ENCODE results near the gene BAHCC1. TPM values are rescaled to one million over a fixed set of nuclear protein-coding genes. Genes with fewer than 3 reads are reported as not detected.
A peak's percentile ranks its signal among the peaks of the same experiment; 100 is the strongest.

The BAHCC1 gene
- total and polyA plus RNA-seq, 2 of the 8 experiments (the other 6 are each of a cell fraction or from before 2014, with no cell fraction given), result 0.26 to 0.58 TPM

GRCh38 chr17:81476097-81476496 is 80.8 kb downstream of the BAHCC1 start:
- Histone ChIP-seq H3K23ac (ENCODE audit: insufficient read length) (no peak overlapping the region), H4K91ac (replicated peaks; ENCODE audit: insufficient read length, low read length) (peak overlapping the region; percentile 47), H3K56ac (replicated peaks; ENCODE audit: insufficient read length, low read depth, low read length) (no peak overlapping the region), H3K4me3 (ENCODE audit: extremely low read depth in 1 of 4, insufficient read depth in 2 of 4, low read depth in 3 of 4, low read length in 4 of 4) (no peak overlapping the region), H3K14ac (ENCODE audit: insufficient read length) (no peak overlapping the region), H2BK120ac (replicated peaks; ENCODE audit: low read depth, low read length) (no peak overlapping the region), H3K9me3 (ENCODE audit: insufficient read depth in 2 of 2, low read depth in 1 of 2, low read length in 1 of 2) (peaks cover 0 to 3% of the 10 kb centered on the region in 2 experiments; a peak in 1 of 4 replicates), H3K4ac (replicated peaks; ENCODE audit: insufficient read length, low read depth, low read length) (no peak overlapping the region), H3K4me2 (ENCODE audit: insufficient read depth in 1 of 2, low read depth in 2 of 2, low read length in 2 of 2) (no peak overlapping the region), H3K79me1 (ENCODE audit: low read depth, low read length) (no peaks in the 10 kb centered on the region), H3K9ac (replicated peaks in 1 of 4; ENCODE audit: extremely low read depth in 1 of 4, low read depth in 3 of 4, low read length in 3 of 4) (no peak overlapping the region), H3K23me2 (ENCODE audit: low read depth, low read length) (peaks cover under 1% of the 10 kb centered on the region; the same call in 1 of the 2 replicates), H3K36me3 (ENCODE audit: control insufficient read depth in 2 of 4, insufficient read depth in 4 of 4, low read length in 3 of 4) (no peaks in the 10 kb centered on the region), H4K8ac (ENCODE audit: extremely low read depth, insufficient read depth, low read length) (no peak overlapping the region), H2BK15ac (ENCODE audit: low read length) (peak overlapping the region; percentile 61; the same call in 1 of the 2 replicates), H4K5ac (ENCODE audit: insufficient read length, low read depth, low read length) (no peak overlapping the region), H3K79me2 (ENCODE audit: control insufficient read depth in 1 of 2, insufficient read depth in 2 of 2, low read length in 2 of 2) (no peaks in the 10 kb centered on the region), H2BK20ac (ENCODE audit: low read length) (no peak overlapping the region), H3K27ac (ENCODE audit: low read depth, low read length) (no peak overlapping the region), H3K4me1 (replicated peaks in 1 of 4; ENCODE audit: control insufficient read depth in 3 of 4, insufficient read depth in 4 of 4, low read length in 3 of 4) (peaks cover 0 to under 1% (median 0%) of the 10 kb centered on the region in 4 experiments; a peak in 1 of 7 replicates), H3K18ac (ENCODE audit: extremely low read depth, low read length) (no peak overlapping the region), H2AK5ac (ENCODE audit: low read depth, low read length) (no peak overlapping the region), H4K20me1 (replicated peaks in 1 of 2; ENCODE audit: control insufficient read depth in 1 of 2, insufficient read depth in 2 of 2, low read length in 2 of 2) (peaks cover 0 to 2% of the 10 kb centered on the region in 2 experiments), H2AFZ (ENCODE audit: low read length) (no peak overlapping the region), H3K27me3 (replicated peaks in 1 of 4; ENCODE audit: control insufficient read depth in 3 of 4, extremely low read depth in 1 of 4, insufficient read depth in 3 of 4, low read length in 3 of 4) (peaks cover 5 to 24% (median 19%) of the 10 kb centered on the region in 4 experiments), H2BK5ac (ENCODE audit: low read depth, low read length) (no peak overlapping the region), H2BK12ac (ENCODE audit: low read depth, low read length) (0 out of 2 replicates have a peak overlapping the region, but pooled peaks have one; percentile 3)
- FAIRE-seq (no peak), DNase-seq (ENCODE audit: low read depth in 1 of 2, low spot score in 2 of 2) (no peak)
- CTCF ChIA-PET (ENCODE audit: partially characterized antibody), result interaction anchor here (0.6 to 2.1 kb wide), 3 partner anchors 35 to 222 kb away, joined by 3 to 5 read pairs (median 5); no protein-coding TSS in a partner anchor
- WGBS, 2 experiments (ENCODE audit: extremely low coverage in 1 of 2, insufficient coverage in 1 of 2, insufficient read length in 1 of 2, insufficient replicate concordance in 2 of 2, low coverage in 1 of 2, low lambda C conversion rate in 2 of 2, missing lambda C conversion rate in 1 of 2), result 85% methylated on average over 7 of the region's 7 CpGs; no CpG with 5 or more reads in 1 of the 2 experiments
- POLR2A ChIA-PET (ENCODE audit: partially characterized antibody), result no interaction called here
- TF ChIP-seq KDM1A (IDR thresholded peaks at IDR 0.05; ENCODE audit: borderline replicate concordance, low read length), result no peak
- no peak for TF ChIP-seq MAX (IDR thresholded peaks at IDR 0.05)
- TF ChIP-seq POU5F1 (IDR thresholded peaks at IDR 0.05; ENCODE audit: low read depth, low read length), result no peak
- TF ChIP-seq, protein P1, sequence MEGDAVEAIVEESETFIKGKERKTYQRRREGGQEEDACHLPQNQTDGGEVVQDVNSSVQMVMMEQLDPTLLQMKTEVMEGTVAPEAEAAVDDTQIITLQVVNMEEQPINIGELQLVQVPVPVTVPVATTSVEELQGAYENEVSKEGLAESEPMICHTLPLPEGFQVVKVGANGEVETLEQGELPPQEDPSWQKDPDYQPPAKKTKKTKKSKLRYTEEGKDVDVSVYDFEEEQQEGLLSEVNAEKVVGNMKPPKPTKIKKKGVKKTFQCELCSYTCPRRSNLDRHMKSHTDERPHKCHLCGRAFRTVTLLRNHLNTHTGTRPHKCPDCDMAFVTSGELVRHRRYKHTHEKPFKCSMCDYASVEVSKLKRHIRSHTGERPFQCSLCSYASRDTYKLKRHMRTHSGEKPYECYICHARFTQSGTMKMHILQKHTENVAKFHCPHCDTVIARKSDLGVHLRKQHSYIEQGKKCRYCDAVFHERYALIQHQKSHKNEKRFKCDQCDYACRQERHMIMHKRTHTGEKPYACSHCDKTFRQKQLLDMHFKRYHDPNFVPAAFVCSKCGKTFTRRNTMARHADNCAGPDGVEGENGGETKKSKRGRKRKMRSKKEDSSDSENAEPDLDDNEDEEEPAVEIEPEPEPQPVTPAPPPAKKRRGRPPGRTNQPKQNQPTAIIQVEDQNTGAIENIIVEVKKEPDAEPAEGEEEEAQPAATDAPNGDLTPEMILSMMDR (IDR thresholded peaks at IDR 0.05; ENCODE audit: control extremely low read depth in 1 of 3, insufficient read depth in 1 of 3, low read depth in 1 of 3, low read length in 3 of 3), result no peak
- TF ChIP-seq CBX5 (IDR thresholded peaks at IDR 0.05; ENCODE audit: low read depth, low read length), result no peak
- no peak for TF ChIP-seq YY1 (IDR thresholded peaks at IDR 0.05; ENCODE audit: low read depth, low read length)
- TF ChIP-seq SIX5 (IDR thresholded peaks at IDR 0.05; ENCODE audit: low read depth, low read length), result no peak
- no peak for TF ChIP-seq RAD21 (IDR thresholded peaks at IDR 0.05 in 1 of 2, conservative IDR thresholded peaks at IDR 0.05 in 1 of 2; ENCODE audit: low read depth in 2 of 2, low read length in 2 of 2)
- TF ChIP-seq SRF (IDR thresholded peaks at IDR 0.05; ENCODE audit: low read depth, low read length), result no peak
- TF ChIP-seq, protein P2, sequence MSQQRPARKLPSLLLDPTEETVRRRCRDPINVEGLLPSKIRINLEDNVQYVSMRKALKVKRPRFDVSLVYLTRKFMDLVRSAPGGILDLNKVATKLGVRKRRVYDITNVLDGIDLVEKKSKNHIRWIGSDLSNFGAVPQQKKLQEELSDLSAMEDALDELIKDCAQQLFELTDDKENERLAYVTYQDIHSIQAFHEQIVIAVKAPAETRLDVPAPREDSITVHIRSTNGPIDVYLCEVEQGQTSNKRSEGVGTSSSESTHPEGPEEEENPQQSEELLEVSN (IDR thresholded peaks at IDR 0.05), result no peak

Data from H1 (cell line).